Neutrophil (primary cell): ENCODE measurements around the gene SLC22A5.
A peak's percentile ranks its signal among the peaks of the same experiment; 100 is the strongest.

ENCODE experiments used
- H3K27ac ChIP-seq: fragments of 200-600 bp; sonication (generic); 2 replicates; pipeline ENCODE4 v1.5.1; 2016; ENCODE audit warnings: mild to moderate bottlenecking, moderate library complexity
- H3K27me3 ChIP-seq: fragments of 200-600 bp; sonication (generic); 2 replicates; pipeline ENCODE4 v1.6.0; 2016; ENCODE audit warnings: mild to moderate bottlenecking
- H3K36me3 ChIP-seq: fragments of 200-600 bp; sonication (generic); 2 replicates; pipeline ENCODE4 v1.5.1; 2017
- H3K4me1 ChIP-seq, 2 experiments: fragments of 200-600 bp in 1 of 2; sonication (generic) in 1 of 2; 1 replicate in 1 of 2; 2 replicates in 1 of 2; pipeline versions ENCODE4 v1.5.1 to v1.6.1; 2013 to 2016; ENCODE audit warnings: low read depth in 1 of 2, low read length in 1 of 2, mild to moderate bottlenecking in 1 of 2, moderate library complexity in 1 of 2; ENCODE audit not compliant: control insufficient read depth in 1 of 2, insufficient read depth in 1 of 2
- H3K4me3 ChIP-seq, 2 experiments: fragments of 200-600 bp in 1 of 2; sonication (generic) in 1 of 2; 1 replicate in 1 of 2; 2 replicates in 1 of 2; pipeline ENCODE4 v1.5.1; 2013 to 2016; ENCODE audit warnings: low read depth in 1 of 2, low read length in 1 of 2, mild to moderate bottlenecking in 1 of 2, moderate library complexity in 1 of 2
- H3K9me3 ChIP-seq: fragments of 200-600 bp; sonication (generic); 2 replicates; pipeline ENCODE4 v1.5.1; 2016
- CTCF ChIP-seq: fragments of 200-600 bp; sonication (generic); IDR thresholded peaks from 2 replicates; pipeline ENCODE4 v1.5.1; 2016; ENCODE audit warnings: antibody characterized with exemption

Gene SLC22A5

GRCh38 chr5:132342291-132343180, 27.0 kb upstream of the SLC22A5 start:
- Histone ChIP-seq H3K4me3 (no peak overlapping the region), H3K9me3 (no peaks in the 10 kb centered on the region), H3K4me1 (no peaks in the 10 kb centered on the region), H3K36me3 (peaks cover 79% of the 10 kb centered on the region), H3K27ac (no peak overlapping the region), H3K27me3 (no peaks in the 10 kb centered on the region)
- no peak for TF ChIP-seq CTCF

- Histone ChIP-seq H3K36me3 (peaks cover 62% of the 10 kb centered on the region), H3K4me1 (no peaks in the 10 kb centered on the region), H3K4me3 (no peak overlapping the region), H3K9me3 (no peaks in the 10 kb centered on the region), H3K27me3 (no peaks in the 10 kb centered on the region), H3K27ac (peak overlapping the region; percentile 15)
- TF ChIP-seq CTCF = no peak
These were observed 24.6 kb upstream of the SLC22A5 start for GRCh38 chr5:132344775-132345514.

GRCh38 chr5:132353486-132353995, 16.0 kb upstream of the SLC22A5 start:
- no peak for TF ChIP-seq CTCF
- no peaks in the 10 kb centered on the region for H3K9me3 ChIP-seq
- H3K27me3 ChIP-seq = no peaks in the 10 kb centered on the region
- H3K36me3 ChIP-seq = peaks cover 7% of the 10 kb centered on the region
- H3K4me1 ChIP-seq = peaks cover 0 to 19% of the 10 kb centered on the region in 2 experiments
- H3K4me3 ChIP-seq = no peak overlapping the region
- H3K27ac ChIP-seq = peak overlapping the region; percentile 74

- peaks cover 0 to 19% of the 10 kb centered on the region in 2 experiments for H3K4me1 ChIP-seq
- H3K27me3 ChIP-seq = no peaks in the 10 kb centered on the region
- H3K9me3 ChIP-seq = no peaks in the 10 kb centered on the region
- H3K4me3 ChIP-seq = no peak overlapping the region
- peaks cover 1% of the 10 kb centered on the region for H3K36me3 ChIP-seq
- TF ChIP-seq CTCF = no peak
- H3K27ac ChIP-seq = peak overlapping the region; percentile 74
These were observed 14.9 kb upstream of the SLC22A5 start for GRCh38 chr5:132354381-132355139.

- TF ChIP-seq CTCF = no peak
- H3K27ac ChIP-seq = peak overlapping the region; percentile 74
- no peak overlapping the region for H3K4me3 ChIP-seq
- no peaks in the 10 kb centered on the region for H3K36me3 ChIP-seq
- no peaks in the 10 kb centered on the region for H3K27me3 ChIP-seq
- no peaks in the 10 kb centered on the region for H3K9me3 ChIP-seq
- peaks cover 0 to 19% of the 10 kb centered on the region in 2 experiments for H3K4me1 ChIP-seq
These were observed 14.3 kb upstream of the SLC22A5 start for GRCh38 chr5:132355140-132355765.
